ENCODE results near the gene SLC35F6. TPM values are rescaled to one million over a fixed set of nuclear protein-coding genes. Genes with fewer than 3 reads are reported as not detected.

The SLC35F6 gene
- total and polyA plus RNA-seq, 9 of the 15 experiments (the other 6 are each of a cell fraction or from before 2014, with no cell fraction given), result 11.9 to 47.3 (median 22.5) TPM

- TF ChIP-seq, protein P1, sequence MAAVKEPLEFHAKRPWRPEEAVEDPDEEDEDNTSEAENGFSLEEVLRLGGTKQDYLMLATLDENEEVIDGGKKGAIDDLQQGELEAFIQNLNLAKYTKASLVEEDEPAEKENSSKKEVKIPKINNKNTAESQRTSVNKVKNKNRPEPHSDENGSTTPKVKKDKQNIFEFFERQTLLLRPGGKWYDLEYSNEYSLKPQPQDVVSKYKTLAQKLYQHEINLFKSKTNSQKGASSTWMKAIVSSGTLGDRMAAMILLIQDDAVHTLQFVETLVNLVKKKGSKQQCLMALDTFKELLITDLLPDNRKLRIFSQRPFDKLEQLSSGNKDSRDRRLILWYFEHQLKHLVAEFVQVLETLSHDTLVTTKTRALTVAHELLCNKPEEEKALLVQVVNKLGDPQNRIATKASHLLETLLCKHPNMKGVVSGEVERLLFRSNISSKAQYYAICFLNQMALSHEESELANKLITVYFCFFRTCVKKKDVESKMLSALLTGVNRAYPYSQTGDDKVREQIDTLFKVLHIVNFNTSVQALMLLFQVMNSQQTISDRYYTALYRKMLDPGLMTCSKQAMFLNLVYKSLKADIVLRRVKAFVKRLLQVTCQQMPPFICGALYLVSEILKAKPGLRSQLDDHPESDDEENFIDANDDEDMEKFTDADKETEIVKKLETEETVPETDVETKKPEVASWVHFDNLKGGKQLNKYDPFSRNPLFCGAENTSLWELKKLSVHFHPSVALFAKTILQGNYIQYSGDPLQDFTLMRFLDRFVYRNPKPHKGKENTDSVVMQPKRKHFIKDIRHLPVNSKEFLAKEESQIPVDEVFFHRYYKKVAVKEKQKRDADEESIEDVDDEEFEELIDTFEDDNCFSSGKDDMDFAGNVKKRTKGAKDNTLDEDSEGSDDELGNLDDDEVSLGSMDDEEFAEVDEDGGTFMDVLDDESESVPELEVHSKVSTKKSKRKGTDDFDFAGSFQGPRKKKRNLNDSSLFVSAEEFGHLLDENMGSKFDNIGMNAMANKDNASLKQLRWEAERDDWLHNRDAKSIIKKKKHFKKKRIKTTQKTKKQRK (IDR thresholded peaks at IDR 0.05; ENCODE audit: borderline replicate concordance, low read depth, low read length), result no peak
- no peak for TF ChIP-seq SRSF1 (IDR thresholded peaks at IDR 0.05; ENCODE audit: low read depth, low read length)
- TF ChIP-seq E2F3 (CRISPR knock-in tag; IDR thresholded peaks at IDR 0.05), result peak; percentile 70; the same call in 1 of the 2 replicates
- no peak for TF ChIP-seq SAP30 (IDR thresholded peaks at IDR 0.05; ENCODE audit: borderline replicate concordance, insufficient read depth, low read depth, low read length, poor library complexity, severe bottlenecking)
- no peak for TF ChIP-seq TAF1 (IDR thresholded peaks at IDR 0.05; ENCODE audit: control insufficient read depth, extremely low read depth, insufficient read depth, low read length, severe bottlenecking)
- TF ChIP-seq ZNF134 (CRISPR knock-in tag; conservative IDR thresholded peaks at IDR 0.05), result no peak
- no peak for TF ChIP-seq ZNF282 (CRISPR knock-in tag; IDR thresholded peaks at IDR 0.05)
- no peak for TF ChIP-seq ZNF3 (CRISPR knock-in tag; IDR thresholded peaks at IDR 0.05)
- peak; percentile 64 for TF ChIP-seq POLR2A (conservative IDR thresholded peaks at IDR 0.05)
- no peak for TF ChIP-seq ZNF280A (IDR thresholded peaks at IDR 0.05; ENCODE audit: low read depth, partially characterized antibody)
- TF ChIP-seq ZNF717 (CRISPR knock-in tag; IDR thresholded peaks at IDR 0.05), result no peak
- TF ChIP-seq ZNF253 (CRISPR knock-in tag; conservative IDR thresholded peaks at IDR 0.05), result no peak
- TF ChIP-seq HIVEP1 (CRISPR knock-in tag; IDR thresholded peaks at IDR 0.05), result 0 out of 2 replicates have a peak, but pooled peaks have one; percentile 53
- no peak for TF ChIP-seq ZBED1 (IDR thresholded peaks at IDR 0.05)
- no peak for TF ChIP-seq ZNF780A (CRISPR knock-in tag; IDR thresholded peaks at IDR 0.05)
- TF ChIP-seq, protein P2, sequence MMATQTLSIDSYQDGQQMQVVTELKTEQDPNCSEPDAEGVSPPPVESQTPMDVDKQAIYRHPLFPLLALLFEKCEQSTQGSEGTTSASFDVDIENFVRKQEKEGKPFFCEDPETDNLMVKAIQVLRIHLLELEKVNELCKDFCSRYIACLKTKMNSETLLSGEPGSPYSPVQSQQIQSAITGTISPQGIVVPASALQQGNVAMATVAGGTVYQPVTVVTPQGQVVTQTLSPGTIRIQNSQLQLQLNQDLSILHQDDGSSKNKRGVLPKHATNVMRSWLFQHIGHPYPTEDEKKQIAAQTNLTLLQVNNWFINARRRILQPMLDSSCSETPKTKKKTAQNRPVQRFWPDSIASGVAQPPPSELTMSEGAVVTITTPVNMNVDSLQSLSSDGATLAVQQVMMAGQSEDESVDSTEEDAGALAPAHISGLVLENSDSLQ (IDR thresholded peaks at IDR 0.05), result peak; percentile 64
- TF ChIP-seq HDAC6 (IDR thresholded peaks at IDR 0.05; ENCODE audit: low read depth, low read length), result no peak
- TF ChIP-seq ZNF146 (CRISPR knock-in tag; IDR thresholded peaks at IDR 0.05; ENCODE audit: unreplicated experiment), result no peak
- TF ChIP-seq ZNF184 (CRISPR knock-in tag; IDR thresholded peaks at IDR 0.05), result no peak
- TF ChIP-seq ZNF507 (tag; conservative IDR thresholded peaks at IDR 0.05), result no peak
- TF ChIP-seq GABPA (tag; conservative IDR thresholded peaks at IDR 0.05; ENCODE audit: low read depth), result peak; percentile 71
- no peak for TF ChIP-seq HES1 (IDR thresholded peaks at IDR 0.05; ENCODE audit: low read depth)
- TF ChIP-seq HNRNPK (IDR thresholded peaks at IDR 0.05; ENCODE audit: low read depth, low read length, poor library complexity, severe bottlenecking), result no peak
Observed at GRCh38 chr2:26757873-26758789, 6.0 kb upstream of the SLC35F6 start (continued).

All from K562 (cell line).